Prostate gland (tissue), 2 donors: Measurements from ENCODE around the gene MTFR1L.

Experiments
- CTCF ChIP-seq, 4 experiments: fragments of 200-600 bp in 2 of 4; fragments of 450-650 bp in 2 of 4; sonication (generic) in 2 of 4; IDR thresholded peaks; 1 replicate in 3 of 4; 2 replicates in 1 of 4; pipeline ENCODE4 v1.5.1; 2016 to 2019; ENCODE audit warnings: antibody characterized with exemption in 4 of 4, mild to moderate bottlenecking in 2 of 4, moderate library complexity in 2 of 4
- POLR2A ChIP-seq: fragments of 450-650 bp; IDR thresholded peaks from one replicate; pipeline ENCODE4 v1.6.1; 2016; ENCODE audit warnings: antibody characterized with exemption, mild to moderate bottlenecking

DNA sequence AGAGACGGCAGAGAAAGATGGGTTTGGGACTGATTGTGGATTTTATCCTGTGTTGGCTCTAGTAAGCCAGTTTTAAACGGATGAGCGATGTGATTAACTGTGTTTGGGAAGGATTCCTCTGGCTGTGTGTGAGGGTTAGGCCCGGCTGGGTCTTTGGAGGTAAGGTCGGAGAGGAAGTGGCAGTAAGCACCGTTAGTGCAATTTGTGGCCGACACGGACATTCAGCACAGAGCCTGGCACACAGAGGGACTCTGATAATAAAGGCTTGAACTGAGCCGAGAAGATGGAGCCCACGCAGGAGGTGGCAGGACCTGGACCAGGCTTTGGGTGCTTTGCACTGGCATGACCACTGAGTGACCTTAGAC lies 1.3 kb downstream of the MTFR1L start:
- no peak for TF ChIP-seq POLR2A
- no peak for TF ChIP-seq CTCF (IDR thresholded peaks at IDR 0.05)
